OCI-LY3 (cell line): ENCODE results near the gene ARHGAP15.
A peak's percentile ranks its signal among the peaks of the same experiment; 100 is the strongest.

Source experiments
- H2AFZ ChIP-seq: fragments of 200-600, 300-600 bp; shearing (Covaris generic); 2 replicates; pipeline ENCODE4 v1.6.0; 2014; ENCODE audit warnings: antibody characterized with exemption, low read depth, low read length
- H3K27ac ChIP-seq: fragments of 200-600, 300-600 bp; sonication (generic); 2 replicates; pipeline ENCODE4 v1.5.1; 2014; ENCODE audit warnings: mild to moderate bottlenecking, low read length, moderate library complexity, mixed read lengths
- H3K27me3 ChIP-seq: fragments of 200-600, 300-600 bp; sonication (generic); 2 replicates; pipeline ENCODE4 v1.6.1; 2014; ENCODE audit warnings: low read depth, low read length, mixed read lengths
- H3K36me3 ChIP-seq: fragments of 200-600, 300-600 bp; sonication (generic); replicated peaks from 2 replicates; pipeline ENCODE3; 2014; ENCODE audit warnings: low read depth, low read length, mixed read lengths
- H3K4me1 ChIP-seq: fragments of 300-600, 200-600 bp; sonication (generic); 2 replicates; pipeline ENCODE4 v1.6.1; 2014; ENCODE audit warnings: low read length, mixed read lengths
- H3K4me2 ChIP-seq: fragments of 200-600, 300-600 bp; sonication (generic); 2 replicates; pipeline ENCODE4 v1.6.1; 2014; ENCODE audit warnings: low read length, mixed read lengths
- H3K4me3 ChIP-seq: fragments of 300-600, 200-600 bp; sonication (generic); 2 replicates; pipeline ENCODE4 v1.5.1; 2014; ENCODE audit warnings: antibody characterized with exemption, mild to moderate bottlenecking, low read length, moderate library complexity
- H3K79me2 ChIP-seq: fragments of 300-600, 200-600 bp; shearing (Covaris generic); 2 replicates; pipeline ENCODE4 v1.6.1; 2014; ENCODE audit warnings: mild to moderate bottlenecking, low read length, mixed read lengths
- H3K9ac ChIP-seq: fragments of 300-600, 200-600 bp; shearing (Covaris generic); 2 replicates; pipeline ENCODE4 v1.6.0; 2014; ENCODE audit warnings: mild to moderate bottlenecking, low read length, moderate library complexity
- H3K9me3 ChIP-seq: fragments of 200-600, 300-600 bp; shearing (Covaris generic); 2 replicates; pipeline ENCODE4 v1.6.1; 2014; ENCODE audit warnings: low read length, mixed read lengths; ENCODE audit not compliant: insufficient read depth
- H4K20me1 ChIP-seq: fragments of 200-600, 300-600 bp; sonication (generic); 2 replicates; pipeline ENCODE4 v1.6.1; 2016; ENCODE audit warnings: low read length, mixed read lengths; ENCODE audit not compliant: insufficient read depth
- CTCF ChIP-seq: fragments of 200-600, 300-600 bp; sonication (generic); IDR thresholded peaks from 2 replicates; pipeline ENCODE4 v1.5.1; 2014; ENCODE audit warnings: antibody characterized with exemption, low read length, low read depth
- EZH2phosphoT487 ChIP-seq: fragments of 200-600 bp; shearing (Covaris generic); IDR thresholded peaks from 2 replicates; pipeline ENCODE4 v1.6.1; 2018; ENCODE audit warnings: antibody characterized with exemption, mixed run types, low read depth

The ARHGAP15 gene

GRCh38 chr2:143133783-143134182, 4.6 kb downstream of the ARHGAP15 start:
- Histone ChIP-seq H3K9me3 (no peaks in the 10 kb centered on the region), H3K27me3 (no peaks in the 10 kb centered on the region), H2AFZ (no peak overlapping the region), H3K79me2 (peaks cover 90% of the 10 kb centered on the region), H3K36me3 (peaks cover 13% of the 10 kb centered on the region), H3K4me3 (no peak overlapping the region), H4K20me1 (peaks cover 13% of the 10 kb centered on the region; the same call in 1 of the 2 replicates), H3K4me1 (peaks cover 35% of the 10 kb centered on the region), H3K9ac (no peak overlapping the region), H3K4me2 (no peak overlapping the region), H3K27ac (no peak overlapping the region)
- no peak for TF ChIP-seq CTCF
- no peak for TF ChIP-seq EZH2phosphoT487

DNA sequence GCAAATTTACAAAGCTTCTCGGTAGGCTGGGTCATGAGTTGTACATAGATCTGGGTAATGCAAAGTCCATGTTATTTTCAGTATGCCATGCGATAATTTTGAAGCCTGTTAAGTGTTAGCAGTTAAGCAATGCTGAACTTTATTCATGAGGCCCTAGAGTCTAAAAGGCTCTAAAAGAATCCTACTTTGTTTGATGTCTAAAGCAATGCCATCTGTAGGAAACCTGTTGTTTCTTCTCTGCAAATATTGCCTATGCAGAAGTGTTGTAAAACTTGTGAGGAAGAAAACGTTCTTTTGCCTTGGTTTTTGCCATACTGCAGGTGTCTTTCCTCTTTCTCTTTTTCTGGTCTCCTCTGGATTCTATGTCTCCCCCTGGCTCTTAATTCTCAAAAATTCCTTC, 9.1 kb downstream of the ARHGAP15 start:
- Histone ChIP-seq H3K4me3 (no peak overlapping the region), H3K79me2 (peaks cover 94% of the 10 kb centered on the region), H3K36me3 (peaks cover 17% of the 10 kb centered on the region), H3K27me3 (no peaks in the 10 kb centered on the region), H3K9ac (no peak overlapping the region), H3K27ac (no peak overlapping the region), H3K4me1 (peaks cover 48% of the 10 kb centered on the region), H2AFZ (no peak overlapping the region), H3K9me3 (no peaks in the 10 kb centered on the region), H4K20me1 (peaks cover 40% of the 10 kb centered on the region), H3K4me2 (no peak overlapping the region)
- TF ChIP-seq CTCF, result no peak
- no peak for TF ChIP-seq EZH2phosphoT487

GRCh38 chr2:143139835-143140393, 10.7 kb downstream of the ARHGAP15 start:
- Histone ChIP-seq H3K4me1 (peaks cover 48% of the 10 kb centered on the region), H3K27ac (peak overlapping the region; percentile 74), H3K9me3 (no peaks in the 10 kb centered on the region), H3K36me3 (peaks cover 18% of the 10 kb centered on the region), H3K79me2 (peaks cover 95% of the 10 kb centered on the region), H3K27me3 (no peaks in the 10 kb centered on the region), H3K4me2 (peak overlapping the region; percentile 83), H3K4me3 (peak overlapping the region; percentile 58), H3K9ac (0 out of 2 replicates have a peak overlapping the region, but pooled peaks have one; percentile 5), H2AFZ (no peak overlapping the region), H4K20me1 (peaks cover 42% of the 10 kb centered on the region)
- TF ChIP-seq CTCF (no peak), EZH2phosphoT487 (no peak)

GRCh38 chr2:143140864-143141661, 11.8 kb downstream of the ARHGAP15 start:
- peak overlapping the region; percentile 58 for H3K4me3 ChIP-seq
- H3K79me2 ChIP-seq, result peaks cover 90% of the 10 kb centered on the region
- H3K4me2 ChIP-seq, result peak overlapping the region; percentile 83
- H3K9me3 ChIP-seq, result no peaks in the 10 kb centered on the region
- H3K27ac ChIP-seq, result peak overlapping the region; percentile 74
- TF ChIP-seq EZH2phosphoT487 (no peak), CTCF (no peak)
- H2AFZ ChIP-seq, result no peak overlapping the region
- no peaks in the 10 kb centered on the region for H3K27me3 ChIP-seq
- peak overlapping the region; percentile 42 for H3K9ac ChIP-seq
- peaks cover 39% of the 10 kb centered on the region for H4K20me1 ChIP-seq
- H3K4me1 ChIP-seq, result peaks cover 48% of the 10 kb centered on the region
- peaks cover 18% of the 10 kb centered on the region for H3K36me3 ChIP-seq
